ENCODE results near the gene FAM200A. TPM values are rescaled to one million over a fixed set of nuclear protein-coding genes. Genes with fewer than 3 reads are reported as not detected.
"Not testable (repeated sequence)": the region's sequence is repeated elsewhere in the genome, so short reads cannot be mapped to it uniquely, and the experiment has no call there.

FAM200A gene
- polyA plus RNA-seq, 1 donor: 10.5 TPM

DNA sequence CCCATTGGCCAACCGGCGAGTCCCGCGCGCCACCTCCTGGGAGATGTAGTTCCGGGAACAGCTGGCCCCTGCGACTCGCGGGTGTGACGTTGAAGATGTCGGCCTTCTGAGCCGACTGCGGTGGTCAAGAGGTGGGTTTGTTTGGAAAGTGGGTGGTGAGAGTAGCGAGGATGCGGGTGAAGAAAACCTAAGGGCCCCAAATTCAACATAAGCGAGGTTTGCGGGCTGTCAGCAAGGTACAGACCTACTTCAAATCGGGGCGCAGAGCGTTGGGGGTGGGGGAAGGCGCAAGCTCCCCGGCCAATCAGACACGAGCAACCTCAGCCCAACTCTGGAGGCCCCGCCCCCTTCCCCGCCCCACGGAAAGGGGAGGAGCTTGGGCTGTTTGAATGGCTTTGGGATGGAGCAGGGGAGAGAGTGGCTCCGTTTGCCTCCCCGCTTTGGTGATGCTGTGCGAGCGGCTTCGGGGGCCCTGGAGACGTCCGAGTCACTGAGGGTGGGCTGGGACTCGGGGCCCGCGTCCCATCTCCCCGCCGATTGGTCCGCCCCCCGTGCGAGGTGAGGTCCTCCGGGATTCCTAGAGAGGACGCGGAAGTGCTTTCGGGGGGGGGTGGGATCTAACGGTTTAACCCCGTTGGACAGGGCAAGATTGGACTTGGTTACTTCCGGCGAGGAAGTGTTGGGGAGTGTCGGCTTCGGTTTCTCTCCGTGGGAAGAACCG, 47.2 kb downstream of the FAM200A start, which contains the start of gene ZKSCAN5:
Gene ZKSCAN5 (plus strand): TSS at position 60 of the 721 bp plus-strand sequence. CDS start 1,383 bp downstream, outside the sequence.
- Histone ChIP-seq H3K36me3 (ENCODE audit: control insufficient read depth, insufficient read depth, low read length) (no peaks in the 10 kb centered on the region), H3K9me3 (ENCODE audit: control insufficient read depth, low read depth, low read length) (no peaks in the 10 kb centered on the region), H3K4me1 (ENCODE audit: control insufficient read depth, insufficient read depth, low read length) (peaks cover 13% of the 10 kb centered on the region), H3K27ac (ENCODE audit: low read length) (peak within 1 kb of the TSS; percentile 84), H3K4me3 (ENCODE audit: low read length) (peak within 1 kb of the TSS; percentile 82), H3K27me3 (ENCODE audit: control insufficient read depth, insufficient read depth, low read length) (no peaks in the 10 kb centered on the region)
- peak; percentile 96 to 99 for DNase-seq
- WGBS (ENCODE audit: insufficient coverage, low lambda C conversion rate): no CpG with 5 or more reads among the region's 53 CpGs

DNA sequence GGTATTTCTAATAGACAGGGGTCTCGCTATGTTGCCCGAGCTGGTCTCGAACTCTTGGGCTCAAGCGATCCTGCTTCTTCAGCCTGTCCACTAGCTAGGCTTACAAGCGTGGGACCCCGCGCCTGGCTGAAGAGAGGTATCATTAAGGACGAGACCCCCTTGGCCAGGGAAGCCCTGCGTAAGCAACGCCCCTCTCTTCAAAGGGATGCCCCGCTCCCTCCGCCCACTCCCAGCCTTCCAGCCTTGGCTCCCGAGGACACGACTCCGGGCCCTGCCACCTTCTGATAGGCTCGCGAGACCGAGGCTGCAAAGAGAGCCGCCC, 47.7 kb downstream of the FAM200A start:
- no CpG with 5 or more reads among the region's 19 CpGs for WGBS (ENCODE audit: insufficient coverage, low lambda C conversion rate)
- DNase-seq: no peak
- peaks cover 13% of the 10 kb centered on the region for H3K4me1 ChIP-seq (ENCODE audit: control insufficient read depth, insufficient read depth, low read length)
- no peaks in the 10 kb centered on the region for H3K27me3 ChIP-seq (ENCODE audit: control insufficient read depth, insufficient read depth, low read length)
- H3K36me3 ChIP-seq (ENCODE audit: control insufficient read depth, insufficient read depth, low read length): no peaks in the 10 kb centered on the region
- peak overlapping the region; percentile 82 for H3K4me3 ChIP-seq (ENCODE audit: low read length)
- H3K27ac ChIP-seq (ENCODE audit: low read length): peak overlapping the region; percentile 84
- H3K9me3 ChIP-seq (ENCODE audit: control insufficient read depth, low read depth, low read length): no peaks in the 10 kb centered on the region

- H3K27me3 ChIP-seq (ENCODE audit: control insufficient read depth, insufficient read depth, low read length); DNase-seq; H3K9me3 ChIP-seq (ENCODE audit: control insufficient read depth, low read depth, low read length); H3K4me3 ChIP-seq (ENCODE audit: low read length); H3K27ac ChIP-seq (ENCODE audit: low read length): not testable (repeated sequence)
- Histone ChIP-seq H3K36me3 (ENCODE audit: control insufficient read depth, insufficient read depth, low read length) (peaks cover 11% of the 10 kb centered on the region), H3K4me1 (ENCODE audit: control insufficient read depth, insufficient read depth, low read length) (peaks cover 11% of the 10 kb centered on the region)
- 100% methylated on average over 2 of the region's 12 CpGs for WGBS (ENCODE audit: insufficient coverage, low lambda C conversion rate)
Observed at GRCh38 chr7:99501236-99501635, 50.7 kb downstream of the FAM200A start.

GRCh38 chr7:99500637-99501009, 51.3 kb downstream of the FAM200A start:
- DNase-seq: no peak
- H3K27me3 ChIP-seq (ENCODE audit: control insufficient read depth, insufficient read depth, low read length): no peaks in the 10 kb centered on the region
- H3K4me3 ChIP-seq (ENCODE audit: low read length): peak overlapping the region; percentile 69
- 13% methylated on average over 1 of the region's 16 CpGs for WGBS (ENCODE audit: insufficient coverage, low lambda C conversion rate)
- H3K4me1 ChIP-seq (ENCODE audit: control insufficient read depth, insufficient read depth, low read length): peaks cover 5% of the 10 kb centered on the region
- peak overlapping the region; percentile 94 for H3K27ac ChIP-seq (ENCODE audit: low read length)
- peaks cover 13% of the 10 kb centered on the region for H3K36me3 ChIP-seq (ENCODE audit: control insufficient read depth, insufficient read depth, low read length)
- peaks cover 4% of the 10 kb centered on the region for H3K9me3 ChIP-seq (ENCODE audit: control insufficient read depth, low read depth, low read length)

DNA sequence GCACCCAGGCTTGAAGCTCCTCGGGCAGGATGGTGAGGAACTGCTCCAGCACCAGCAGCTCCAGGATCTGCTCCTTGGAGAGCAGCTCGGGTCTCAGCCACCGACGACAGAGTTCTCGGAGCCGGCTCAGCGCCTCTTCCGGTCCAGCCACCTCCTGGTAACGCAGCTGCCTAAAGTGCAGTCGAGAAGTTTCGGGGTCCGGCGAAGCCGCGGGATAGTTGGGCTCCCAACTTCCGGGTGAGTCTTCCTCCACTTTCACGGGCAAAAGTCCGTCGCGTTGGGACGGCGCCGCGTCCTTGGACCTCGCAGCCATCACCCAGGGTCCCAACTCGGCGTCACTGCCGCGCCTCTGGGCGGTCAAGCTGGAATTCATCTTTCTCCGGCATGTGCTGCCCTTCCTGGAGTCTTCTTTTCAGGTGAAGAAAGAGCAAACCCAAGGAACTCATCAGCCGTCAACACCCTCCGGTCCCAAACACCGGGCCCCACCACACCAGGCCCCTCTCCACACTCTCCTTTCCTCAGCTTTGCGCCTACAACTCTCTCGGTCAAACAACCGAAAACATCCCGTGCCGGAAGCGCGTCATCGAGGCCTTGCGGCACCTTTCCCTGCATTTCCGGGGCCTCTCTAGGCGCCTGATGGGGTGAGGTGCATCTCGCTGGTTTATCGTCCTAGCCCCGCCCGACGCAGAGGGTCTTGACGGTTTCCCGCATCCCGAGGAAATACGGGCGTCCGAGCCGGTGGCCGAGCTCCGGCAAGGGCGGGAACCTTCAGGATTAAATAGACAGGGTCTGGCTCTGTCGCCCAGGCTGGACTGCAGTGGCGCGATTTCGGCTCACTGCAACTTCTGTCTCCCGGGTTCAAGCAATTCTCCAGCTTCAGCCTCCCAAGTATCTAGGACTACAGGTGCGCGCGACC, 51.9 kb downstream of the FAM200A start, which contains the start of gene ZNF394:
Gene ZNF394 (minus strand): TSS at position 561 of the 916 bp plus-strand sequence. CDS start 188 bp downstream, at position 373.
- 0% methylated on average over 3 of the region's 68 CpGs for WGBS (ENCODE audit: insufficient coverage, low lambda C conversion rate)
- H3K36me3 ChIP-seq (ENCODE audit: control insufficient read depth, insufficient read depth, low read length): peaks cover 16% of the 10 kb centered on the region
- peak within 1 kb of the TSS; percentile 94 for H3K27ac ChIP-seq (ENCODE audit: low read length)
- peak; percentile 90 to 95 for DNase-seq
- peaks cover 5% of the 10 kb centered on the region for H3K4me1 ChIP-seq (ENCODE audit: control insufficient read depth, insufficient read depth, low read length)
- H3K9me3 ChIP-seq (ENCODE audit: control insufficient read depth, low read depth, low read length): peaks cover 6% of the 10 kb centered on the region
- peak within 1 kb of the TSS; percentile 69 for H3K4me3 ChIP-seq (ENCODE audit: low read length)
- H3K27me3 ChIP-seq (ENCODE audit: control insufficient read depth, insufficient read depth, low read length): no peaks in the 10 kb centered on the region

DNA sequence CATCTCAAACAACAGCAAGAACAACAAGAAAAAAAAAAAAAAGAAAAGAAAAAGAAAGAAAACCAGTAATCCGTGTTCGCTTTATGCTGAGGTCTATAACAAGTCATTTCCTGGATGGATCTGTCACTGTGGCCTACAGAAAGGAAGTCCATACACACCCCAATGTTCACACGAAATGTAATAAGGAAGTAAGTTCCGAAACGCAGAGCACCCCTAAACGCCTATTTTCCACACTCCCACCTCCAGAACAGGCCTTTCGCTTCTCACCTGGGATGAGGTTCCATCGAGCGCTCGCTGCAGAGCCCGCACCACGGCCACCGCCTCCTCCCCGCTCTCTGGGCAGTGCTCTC, 52.6 kb downstream of the FAM200A start:
- Histone ChIP-seq H3K27ac (ENCODE audit: low read length) (peak overlapping the region; percentile 94), H3K9me3 (ENCODE audit: control insufficient read depth, low read depth, low read length) (peaks cover 9% of the 10 kb centered on the region), H3K4me1 (ENCODE audit: control insufficient read depth, insufficient read depth, low read length) (peaks cover 5% of the 10 kb centered on the region), H3K27me3 (ENCODE audit: control insufficient read depth, insufficient read depth, low read length) (no peaks in the 10 kb centered on the region), H3K36me3 (ENCODE audit: control insufficient read depth, insufficient read depth, low read length) (peaks cover 21% of the 10 kb centered on the region), H3K4me3 (ENCODE audit: low read length) (peak overlapping the region; percentile 69)
- WGBS (ENCODE audit: insufficient coverage, low lambda C conversion rate): 0% methylated on average over 1 of the region's 14 CpGs
- peak; percentile 20 to 60 for DNase-seq

DNA sequence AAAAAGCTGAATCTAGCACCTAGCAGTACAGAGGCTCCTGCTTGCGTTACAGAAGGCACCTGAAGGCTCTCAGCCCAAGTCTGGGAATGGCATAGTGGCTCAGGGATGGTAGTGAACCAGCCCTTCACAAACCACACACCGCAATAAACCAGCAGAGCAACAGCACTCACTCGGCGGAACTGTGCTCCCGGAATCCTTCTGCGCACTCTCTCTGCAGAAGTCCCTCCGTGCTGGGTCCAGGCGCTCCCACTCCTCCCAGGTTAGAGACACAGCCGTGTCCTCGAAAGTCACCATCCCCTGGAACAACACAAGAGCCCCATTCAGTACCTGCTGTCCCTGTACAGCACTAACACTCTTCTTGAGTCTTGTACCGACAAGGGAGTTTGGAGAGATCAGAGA, 53.4 kb downstream of the FAM200A start:
- Histone ChIP-seq H3K27ac (ENCODE audit: low read length) (peak overlapping the region; percentile 94), H3K4me1 (ENCODE audit: control insufficient read depth, insufficient read depth, low read length) (peaks cover 5% of the 10 kb centered on the region), H3K4me3 (ENCODE audit: low read length) (peak overlapping the region; percentile 69), H3K9me3 (ENCODE audit: control insufficient read depth, low read depth, low read length) (peaks cover 17% of the 10 kb centered on the region), H3K36me3 (ENCODE audit: control insufficient read depth, insufficient read depth, low read length) (peaks cover 29% of the 10 kb centered on the region), H3K27me3 (ENCODE audit: control insufficient read depth, insufficient read depth, low read length) (no peaks in the 10 kb centered on the region)
- no CpG with 5 or more reads among the region's 11 CpGs for WGBS (ENCODE audit: insufficient coverage, low lambda C conversion rate)
- no peak for DNase-seq

- peaks cover 22% of the 10 kb centered on the region for H3K9me3 ChIP-seq (ENCODE audit: control insufficient read depth, low read depth, low read length)
- H3K27ac ChIP-seq (ENCODE audit: low read length): no peak overlapping the region
- H3K4me3 ChIP-seq (ENCODE audit: low read length): peak overlapping the region; percentile 69
- WGBS (ENCODE audit: insufficient coverage, low lambda C conversion rate): 76% methylated on average over 3 of the region's 6 CpGs
- peaks cover 5% of the 10 kb centered on the region for H3K4me1 ChIP-seq (ENCODE audit: control insufficient read depth, insufficient read depth, low read length)
- peaks cover 35% of the 10 kb centered on the region for H3K36me3 ChIP-seq (ENCODE audit: control insufficient read depth, insufficient read depth, low read length)
- DNase-seq: no peak
- H3K27me3 ChIP-seq (ENCODE audit: control insufficient read depth, insufficient read depth, low read length): no peaks in the 10 kb centered on the region
Observed at GRCh38 chr7:99497766-99498545, 54.0 kb downstream of the FAM200A start.

All from large intestine (tissue), 3 donors.